Measurements from ENCODE around the gene PDE5A. TPM values are rescaled to one million over a fixed set of nuclear protein-coding genes. Genes with fewer than 3 reads are reported as not detected.
A peak's percentile ranks its signal among the peaks of the same experiment; 100 is the strongest.

PDE5A gene
- total RNA-seq, 1 experiment from 2014 or later = 8.1 TPM

DNA sequence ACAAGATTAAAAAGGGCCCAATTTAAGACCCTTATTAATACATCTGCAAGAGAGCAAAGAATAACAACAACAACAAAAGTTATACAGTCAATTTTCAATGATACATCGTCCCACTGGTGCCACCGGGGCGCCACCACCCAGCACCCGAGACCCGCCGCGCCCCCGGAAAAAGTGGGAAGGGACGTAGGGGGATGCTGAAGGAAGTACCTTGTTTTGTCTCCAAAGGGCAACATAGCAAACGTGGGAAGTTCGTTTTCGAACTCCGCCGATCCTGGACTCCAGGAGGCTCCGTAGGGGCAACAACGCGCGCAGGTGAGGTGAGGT, 1.7 kb downstream of the PDE5A start:
- Histone ChIP-seq H3K36me3 (ENCODE audit: low read depth, low read length) (no peaks in the 10 kb centered on the region), H3F3A (ENCODE audit: low read length, unreplicated experiment) (no peaks in the 10 kb centered on the region), H3K27ac (ENCODE audit: low read length) (no peak overlapping the region), H3K9ac (ENCODE audit: low read length) (peak overlapping the region; percentile 62), H3K9me3 (ENCODE audit: low read length) (no peaks in the 10 kb centered on the region), H3K27me3 (ENCODE audit: low read length) (no peaks in the 10 kb centered on the region), H3K9me2 (replicated peaks; ENCODE audit: low read length) (no peaks in the 10 kb centered on the region), H3K79me2 (ENCODE audit: low read length) (peaks cover 30% of the 10 kb centered on the region), H3K4me1 (ENCODE audit: insufficient read depth, low read length) (peaks cover 24% of the 10 kb centered on the region; the same call in 1 of the 2 replicates), H3K4me2 (ENCODE audit: low read length) (peak overlapping the region; percentile 91), H2AFZ (ENCODE audit: low read length) (peak overlapping the region; percentile 98), H4K20me1 (ENCODE audit: low read length) (no peaks in the 10 kb centered on the region), H3K4me3 (ENCODE audit: low read length) (peak overlapping the region; percentile 98)
- ChIA-PET POLR2A (ENCODE audit: unreplicated experiment) (no interaction called here), CTCF (interaction anchor here (0.6 to 2.3 kb wide), 5 partner anchors 55 to 429 kb away, joined by 3 to 11 read pairs (median 4); no protein-coding TSS in a partner anchor)
- no peak for DNase-seq
- intact Hi-C loops (cut with micrococcal nuclease) = loop anchor here (1.0 kb wide), 1 partner anchor 68 kb away; no protein-coding TSS in a partner anchor
- BruUV-seq (replicated peaks) = no TSS peak
- TF ChIP-seq, protein P1, sequence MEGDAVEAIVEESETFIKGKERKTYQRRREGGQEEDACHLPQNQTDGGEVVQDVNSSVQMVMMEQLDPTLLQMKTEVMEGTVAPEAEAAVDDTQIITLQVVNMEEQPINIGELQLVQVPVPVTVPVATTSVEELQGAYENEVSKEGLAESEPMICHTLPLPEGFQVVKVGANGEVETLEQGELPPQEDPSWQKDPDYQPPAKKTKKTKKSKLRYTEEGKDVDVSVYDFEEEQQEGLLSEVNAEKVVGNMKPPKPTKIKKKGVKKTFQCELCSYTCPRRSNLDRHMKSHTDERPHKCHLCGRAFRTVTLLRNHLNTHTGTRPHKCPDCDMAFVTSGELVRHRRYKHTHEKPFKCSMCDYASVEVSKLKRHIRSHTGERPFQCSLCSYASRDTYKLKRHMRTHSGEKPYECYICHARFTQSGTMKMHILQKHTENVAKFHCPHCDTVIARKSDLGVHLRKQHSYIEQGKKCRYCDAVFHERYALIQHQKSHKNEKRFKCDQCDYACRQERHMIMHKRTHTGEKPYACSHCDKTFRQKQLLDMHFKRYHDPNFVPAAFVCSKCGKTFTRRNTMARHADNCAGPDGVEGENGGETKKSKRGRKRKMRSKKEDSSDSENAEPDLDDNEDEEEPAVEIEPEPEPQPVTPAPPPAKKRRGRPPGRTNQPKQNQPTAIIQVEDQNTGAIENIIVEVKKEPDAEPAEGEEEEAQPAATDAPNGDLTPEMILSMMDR (conservative IDR thresholded peaks at IDR 0.05; ENCODE audit: low read depth, low read length) = no peak; the same call in 1 of the 2 replicates
- no peak for TF ChIP-seq EZH2 (IDR thresholded peaks at IDR 0.05; ENCODE audit: low read length, unreplicated experiment)
- ATAC-seq = no peak

DNA sequence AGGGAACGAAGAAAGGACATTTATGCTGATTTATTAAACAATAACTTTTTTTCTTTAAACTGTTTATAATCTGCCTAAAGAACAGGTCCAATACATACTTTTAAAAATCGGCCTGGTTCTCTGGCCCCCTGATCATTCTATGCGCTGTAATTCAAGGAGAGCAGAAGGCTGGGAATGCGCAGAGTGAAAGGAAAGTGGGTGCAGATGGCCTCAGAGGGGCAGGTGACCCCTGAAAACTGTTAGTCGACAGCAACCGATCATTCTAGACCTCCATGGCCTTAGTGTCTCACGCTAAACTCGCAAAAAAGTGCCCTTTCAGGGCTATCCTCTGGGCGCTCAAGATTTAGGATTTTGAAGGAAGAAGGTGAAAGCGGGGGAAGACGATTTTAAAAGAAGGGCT, 2.2 kb downstream of the PDE5A start:
- CTCF ChIA-PET = interaction anchor here (0.6 to 2.3 kb wide), 5 partner anchors 55 to 430 kb away, joined by 3 to 11 read pairs (median 4); no protein-coding TSS in a partner anchor
- peak overlapping the region; percentile 98; the same call in 1 of the 2 replicates for H2AFZ ChIP-seq (ENCODE audit: low read length)
- BruUV-seq (replicated peaks) = TSS peak; percentile 20
- H3K9me2 ChIP-seq (replicated peaks; ENCODE audit: low read length) = no peaks in the 10 kb centered on the region
- no peak overlapping the region; the same call in 1 of the 2 replicates for H3K9ac ChIP-seq (ENCODE audit: low read length)
- H3K36me3 ChIP-seq (ENCODE audit: low read depth, low read length) = no peaks in the 10 kb centered on the region
- H3K4me2 ChIP-seq (ENCODE audit: low read length) = peak overlapping the region; percentile 91
- H3K4me1 ChIP-seq (ENCODE audit: insufficient read depth, low read length) = peaks cover 24% of the 10 kb centered on the region; the same call in 1 of the 2 replicates
- peaks cover 30% of the 10 kb centered on the region for H3K79me2 ChIP-seq (ENCODE audit: low read length)
- DNase-seq (no peak), ATAC-seq (no peak)
- H3F3A ChIP-seq (ENCODE audit: low read length, unreplicated experiment) = no peaks in the 10 kb centered on the region
- no peaks in the 10 kb centered on the region for H3K9me3 ChIP-seq (ENCODE audit: low read length)
- intact Hi-C loops (cut with micrococcal nuclease) = no loop called here
- no peak for TF ChIP-seq EZH2 (IDR thresholded peaks at IDR 0.05; ENCODE audit: low read length, unreplicated experiment)
- no peaks in the 10 kb centered on the region for H3K27me3 ChIP-seq (ENCODE audit: low read length)
- POLR2A ChIA-PET (ENCODE audit: unreplicated experiment) = no interaction called here
- H3K4me3 ChIP-seq (ENCODE audit: low read length) = peak overlapping the region; percentile 98
- H4K20me1 ChIP-seq (ENCODE audit: low read length) = no peaks in the 10 kb centered on the region
- no peak overlapping the region for H3K27ac ChIP-seq (ENCODE audit: low read length)

DNA sequence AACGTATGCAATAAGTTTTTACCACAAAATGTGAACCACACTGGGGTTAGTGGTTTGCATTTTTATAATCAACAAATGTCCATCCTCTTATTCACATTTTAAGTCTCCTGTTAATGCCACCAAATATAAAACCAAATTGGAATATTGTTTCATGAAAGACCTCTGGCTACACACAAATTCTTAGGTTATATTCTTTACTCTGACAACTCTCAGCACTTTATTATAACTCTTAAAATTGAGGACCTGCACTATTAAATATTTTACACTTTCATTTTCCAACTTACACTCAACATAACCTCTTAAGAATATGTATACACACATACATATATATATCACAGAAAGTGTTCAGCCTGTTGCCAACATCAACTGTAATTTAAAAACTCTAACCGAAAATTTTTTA, 2.8 kb downstream of the PDE5A start:
- H3K79me2 ChIP-seq (ENCODE audit: low read length) = peaks cover 30% of the 10 kb centered on the region
- DNase-seq = no peak
- intact Hi-C loops (cut with micrococcal nuclease) = no loop called here
- ChIA-PET CTCF (interaction anchor here (0.5 kb wide), 1 partner anchor 155 kb away, joined by 3 read pairs; no protein-coding TSS in a partner anchor), POLR2A (ENCODE audit: unreplicated experiment) (no interaction called here)
- no peak overlapping the region for H3K27ac ChIP-seq (ENCODE audit: low read length)
- peak overlapping the region; percentile 91 for H3K4me2 ChIP-seq (ENCODE audit: low read length)
- no peaks in the 10 kb centered on the region for H4K20me1 ChIP-seq (ENCODE audit: low read length)
- H3F3A ChIP-seq (ENCODE audit: low read length, unreplicated experiment) = no peaks in the 10 kb centered on the region
- H3K9me3 ChIP-seq (ENCODE audit: low read length) = no peaks in the 10 kb centered on the region
- no peak for ATAC-seq
- H2AFZ ChIP-seq (ENCODE audit: low read length) = no peak overlapping the region
- peak overlapping the region; percentile 98; the same call in 1 of the 2 replicates for H3K4me3 ChIP-seq (ENCODE audit: low read length)
- peaks cover 24% of the 10 kb centered on the region; the same call in 1 of the 2 replicates for H3K4me1 ChIP-seq (ENCODE audit: insufficient read depth, low read length)
- no peaks in the 10 kb centered on the region for H3K36me3 ChIP-seq (ENCODE audit: low read depth, low read length)
- H3K9ac ChIP-seq (ENCODE audit: low read length) = no peak overlapping the region
- TF ChIP-seq EZH2 (IDR thresholded peaks at IDR 0.05; ENCODE audit: low read length, unreplicated experiment) = no peak
- no peak for TF ChIP-seq EZH2phosphoT487 (IDR thresholded peaks at IDR 0.05; ENCODE audit: borderline replicate concordance, low read length)
- TF ChIP-seq, protein P1 (conservative IDR thresholded peaks at IDR 0.05; ENCODE audit: low read depth, low read length) = no peak
- no TSS peak for BruUV-seq (replicated peaks)
- no peaks in the 10 kb centered on the region for H3K9me2 ChIP-seq (replicated peaks; ENCODE audit: low read length)
- H3K27me3 ChIP-seq (ENCODE audit: low read length) = no peaks in the 10 kb centered on the region
